DOHH2 (cell line): ENCODE data around the gene GRM3.

Experiments used
- EZH2phosphoT487 ChIP-seq: fragments of 200-600 bp; sonication (generic); IDR thresholded peaks from 2 replicates; pipeline ENCODE4 v1.6.1; 2017; ENCODE audit warnings: borderline replicate concordance, mild to moderate bottlenecking, antibody characterized with exemption, low read length, moderate library complexity, mixed read lengths
- TF ChIP-seq, protein P1 (sequence below): fragments of 200-600 bp; sonication (generic); IDR thresholded peaks from one replicate; pipeline ENCODE4 v1.5.1; 2014; ENCODE audit warnings: antibody characterized with exemption, mild to moderate bottlenecking, low read depth, low read length; ENCODE audit not compliant: poor library complexity, severe bottlenecking

DNA sequence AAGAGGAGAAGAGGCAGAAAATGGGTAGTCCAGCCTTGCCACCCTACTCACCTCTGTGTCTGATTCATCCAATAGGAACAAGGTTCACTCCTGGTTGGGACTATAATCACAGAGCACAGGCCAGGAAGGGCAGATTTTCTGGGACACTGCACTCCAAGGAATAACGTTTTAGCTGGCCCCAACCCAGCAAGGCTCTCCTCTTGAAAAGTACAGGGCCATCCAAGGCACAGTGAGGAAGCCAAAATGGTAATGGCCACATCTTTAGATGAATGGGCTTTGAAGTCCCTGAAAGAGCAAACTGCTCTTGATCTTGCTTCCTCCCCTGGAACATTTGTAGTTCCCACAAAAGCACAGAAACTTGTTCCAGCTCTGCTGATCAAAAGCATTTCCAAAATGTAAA, 149.4 kb downstream of the GRM3 start:
- TF ChIP-seq, protein P1, sequence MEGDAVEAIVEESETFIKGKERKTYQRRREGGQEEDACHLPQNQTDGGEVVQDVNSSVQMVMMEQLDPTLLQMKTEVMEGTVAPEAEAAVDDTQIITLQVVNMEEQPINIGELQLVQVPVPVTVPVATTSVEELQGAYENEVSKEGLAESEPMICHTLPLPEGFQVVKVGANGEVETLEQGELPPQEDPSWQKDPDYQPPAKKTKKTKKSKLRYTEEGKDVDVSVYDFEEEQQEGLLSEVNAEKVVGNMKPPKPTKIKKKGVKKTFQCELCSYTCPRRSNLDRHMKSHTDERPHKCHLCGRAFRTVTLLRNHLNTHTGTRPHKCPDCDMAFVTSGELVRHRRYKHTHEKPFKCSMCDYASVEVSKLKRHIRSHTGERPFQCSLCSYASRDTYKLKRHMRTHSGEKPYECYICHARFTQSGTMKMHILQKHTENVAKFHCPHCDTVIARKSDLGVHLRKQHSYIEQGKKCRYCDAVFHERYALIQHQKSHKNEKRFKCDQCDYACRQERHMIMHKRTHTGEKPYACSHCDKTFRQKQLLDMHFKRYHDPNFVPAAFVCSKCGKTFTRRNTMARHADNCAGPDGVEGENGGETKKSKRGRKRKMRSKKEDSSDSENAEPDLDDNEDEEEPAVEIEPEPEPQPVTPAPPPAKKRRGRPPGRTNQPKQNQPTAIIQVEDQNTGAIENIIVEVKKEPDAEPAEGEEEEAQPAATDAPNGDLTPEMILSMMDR: no peak
- no peak for TF ChIP-seq EZH2phosphoT487
